Measurements from ENCODE around the gene CACNA1B.

Gene CACNA1B

DNA sequence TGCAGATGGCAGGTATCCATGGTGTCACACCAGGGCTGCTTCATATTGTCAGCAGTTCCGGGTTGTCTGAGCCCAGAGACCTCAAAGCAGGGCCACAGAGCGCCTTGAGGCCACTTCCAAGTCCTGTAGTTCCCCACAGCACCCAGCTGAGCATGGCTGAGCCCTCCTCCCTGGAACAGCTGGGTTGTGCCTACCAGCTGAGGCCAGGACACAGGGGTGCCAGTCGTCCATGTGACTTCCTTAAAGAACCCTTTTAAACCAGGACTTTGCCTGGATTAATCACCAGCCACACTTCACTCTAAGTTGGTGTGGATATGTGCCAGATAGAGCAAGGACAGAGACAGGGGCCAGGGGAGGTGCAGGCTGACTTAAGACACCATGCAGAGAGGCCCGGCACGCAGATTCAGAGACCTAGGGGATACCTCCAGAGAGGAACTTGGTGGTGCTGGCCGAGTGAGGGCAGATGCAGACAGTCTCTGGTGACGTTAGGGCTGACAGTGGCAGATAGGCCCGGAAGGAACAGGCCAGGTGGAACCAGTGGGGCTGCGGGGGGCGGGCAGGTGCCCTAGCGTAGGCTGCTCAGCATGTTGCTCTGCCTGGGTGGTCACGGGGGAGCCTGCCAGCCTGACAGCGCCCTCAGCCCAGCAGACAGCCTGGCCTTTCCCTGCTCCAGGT lies 142.7 kb downstream of the CACNA1B start:
- no peak for DNase-seq

DNA sequence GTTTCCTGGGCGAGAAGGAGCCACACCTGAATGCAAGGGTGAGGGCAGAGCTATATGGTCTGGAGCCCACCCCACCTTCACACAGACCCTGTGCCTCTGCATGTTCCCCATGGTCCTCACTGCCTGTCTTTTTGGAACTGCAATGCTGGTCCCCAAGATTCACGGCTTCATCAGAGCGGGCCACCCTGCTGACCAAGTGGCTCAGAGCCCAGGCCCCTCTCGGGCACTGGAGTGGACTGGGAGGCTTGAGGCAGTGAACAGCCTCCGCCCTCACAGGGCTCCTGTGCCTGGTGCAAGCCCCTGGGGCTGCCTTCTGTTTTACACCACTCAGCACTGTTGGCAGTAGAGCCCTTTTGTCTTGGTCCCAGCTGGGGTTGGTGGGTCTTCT lies 143.2 kb downstream of the CACNA1B start:
- no peak for DNase-seq

DNA sequence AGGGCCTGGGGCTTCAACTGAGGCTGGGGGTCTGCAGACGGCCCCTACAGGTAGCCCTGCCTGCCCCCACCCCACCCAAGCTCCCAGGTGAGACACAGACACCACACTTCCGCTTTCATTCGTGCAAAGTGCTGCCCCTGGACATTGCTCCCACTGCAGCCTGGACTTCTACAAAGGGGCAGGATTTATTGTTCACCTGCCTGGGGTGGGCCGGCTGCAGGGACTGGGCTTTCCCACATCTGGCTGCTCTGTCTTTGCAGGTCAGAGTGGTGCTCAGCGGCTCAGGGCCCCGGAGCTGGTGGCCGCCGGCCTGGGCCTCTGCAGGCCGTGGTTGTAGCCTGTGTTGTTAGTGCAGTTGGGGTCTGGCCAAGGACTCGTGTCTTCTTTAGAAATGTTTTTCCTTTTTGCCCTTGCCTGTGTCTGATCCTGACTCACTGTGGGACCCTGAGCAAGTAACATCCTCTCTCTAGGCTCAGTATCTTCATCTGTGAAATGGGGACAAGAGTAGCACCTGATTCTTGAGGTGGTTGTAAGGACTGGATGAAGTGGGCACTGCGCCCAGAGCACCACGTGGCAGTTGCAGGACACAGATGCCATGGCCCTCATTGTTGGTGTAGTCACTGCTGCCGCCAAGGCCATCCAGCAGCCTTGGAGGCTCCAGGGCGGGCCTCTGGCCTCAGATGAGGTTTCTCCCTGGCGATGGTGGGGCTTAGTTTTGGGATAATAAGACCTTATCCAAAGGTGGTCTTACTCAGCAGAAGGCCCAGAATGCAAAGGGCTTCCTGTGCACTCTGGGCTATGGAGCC lies 143.9 kb downstream of the CACNA1B start:
- no peak for DNase-seq

DNA sequence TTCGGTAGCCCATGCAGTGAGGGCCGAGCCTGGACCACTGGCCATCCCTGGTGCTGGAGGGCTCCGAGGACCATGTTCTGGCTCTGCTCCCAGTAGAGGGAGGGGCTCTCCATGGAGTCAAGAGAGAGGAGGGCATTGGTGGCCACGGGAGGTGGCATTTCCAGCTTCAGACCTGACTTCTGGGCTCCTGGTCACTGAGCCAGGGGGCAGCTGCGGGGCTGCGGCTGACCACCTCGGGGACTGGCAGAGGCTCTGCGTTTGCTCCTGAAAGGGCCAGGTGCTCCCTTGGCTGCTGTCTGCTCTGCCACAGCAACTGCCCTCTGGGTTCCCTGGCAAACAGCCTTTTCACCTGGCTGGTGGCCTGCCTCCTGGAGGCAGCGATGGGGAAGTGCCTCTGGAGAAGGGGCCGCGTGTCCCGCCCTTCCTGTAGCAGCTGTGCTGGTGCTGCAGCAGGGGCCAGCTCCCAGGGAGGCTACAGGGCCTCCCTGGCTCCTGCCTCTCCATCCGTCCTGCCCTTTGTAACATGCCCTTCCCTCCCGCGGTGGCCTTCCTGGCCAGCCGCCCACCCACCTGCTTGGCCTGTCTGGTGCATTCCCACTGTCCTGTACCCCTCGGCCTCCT lies 144.6 kb downstream of the CACNA1B start:
- DNase-seq: no peak

DNA sequence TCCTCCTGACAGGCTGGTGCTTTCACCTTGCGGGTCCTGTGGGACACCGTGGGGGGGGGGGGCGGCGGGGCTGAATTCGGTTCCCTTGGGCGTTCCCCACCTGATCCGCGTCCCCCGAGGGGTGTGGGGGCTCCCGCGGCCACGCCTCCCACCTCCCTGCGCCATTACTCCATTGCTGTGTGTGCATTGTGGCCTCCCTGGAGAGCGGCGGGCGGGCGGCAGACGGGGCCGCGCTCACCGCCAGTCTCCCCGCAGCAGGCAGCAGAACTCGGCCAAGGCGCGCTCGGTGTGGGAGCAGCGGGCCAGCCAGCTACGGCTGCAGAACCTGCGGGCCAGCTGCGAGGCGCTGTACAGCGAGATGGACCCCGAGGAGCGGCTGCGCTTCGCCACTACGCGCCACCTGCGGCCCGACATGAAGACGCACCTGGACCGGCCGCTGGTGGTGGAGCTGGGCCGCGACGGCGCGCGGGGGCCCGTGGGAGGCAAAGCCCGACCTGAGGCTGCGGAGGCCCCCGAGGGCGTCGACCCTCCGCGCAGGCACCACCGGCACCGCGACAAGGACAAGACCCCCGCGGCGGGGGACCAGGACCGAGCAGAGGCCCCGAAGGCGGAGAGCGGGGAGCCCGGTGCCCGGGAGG lies 145.3 kb downstream of the CACNA1B start:
- no peak for DNase-seq

DNA sequence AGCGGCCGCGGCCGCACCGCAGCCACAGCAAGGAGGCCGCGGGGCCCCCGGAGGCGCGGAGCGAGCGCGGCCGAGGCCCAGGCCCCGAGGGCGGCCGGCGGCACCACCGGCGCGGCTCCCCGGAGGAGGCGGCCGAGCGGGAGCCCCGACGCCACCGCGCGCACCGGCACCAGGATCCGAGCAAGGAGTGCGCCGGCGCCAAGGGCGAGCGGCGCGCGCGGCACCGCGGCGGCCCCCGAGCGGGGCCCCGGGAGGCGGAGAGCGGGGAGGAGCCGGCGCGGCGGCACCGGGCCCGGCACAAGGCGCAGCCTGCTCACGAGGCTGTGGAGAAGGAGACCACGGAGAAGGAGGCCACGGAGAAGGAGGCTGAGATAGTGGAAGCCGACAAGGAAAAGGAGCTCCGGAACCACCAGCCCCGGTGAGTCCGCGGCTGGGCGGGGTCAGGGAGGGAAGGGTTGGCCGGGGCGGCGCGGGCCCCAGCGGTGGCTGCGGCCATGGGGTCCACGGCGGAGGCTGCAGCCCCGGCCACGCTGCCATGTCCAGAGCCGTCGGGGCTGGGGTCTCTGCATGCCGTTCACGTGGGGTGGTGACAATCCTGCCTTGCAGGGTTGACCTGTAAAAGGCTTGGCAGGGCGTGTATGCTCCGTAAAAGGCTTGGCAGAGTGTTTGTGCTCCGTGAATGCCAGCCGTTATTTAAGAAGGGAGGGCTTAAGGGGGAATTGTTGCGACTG lies 146.0 kb downstream of the CACNA1B start:
- no peak for DNase-seq

DNA sequence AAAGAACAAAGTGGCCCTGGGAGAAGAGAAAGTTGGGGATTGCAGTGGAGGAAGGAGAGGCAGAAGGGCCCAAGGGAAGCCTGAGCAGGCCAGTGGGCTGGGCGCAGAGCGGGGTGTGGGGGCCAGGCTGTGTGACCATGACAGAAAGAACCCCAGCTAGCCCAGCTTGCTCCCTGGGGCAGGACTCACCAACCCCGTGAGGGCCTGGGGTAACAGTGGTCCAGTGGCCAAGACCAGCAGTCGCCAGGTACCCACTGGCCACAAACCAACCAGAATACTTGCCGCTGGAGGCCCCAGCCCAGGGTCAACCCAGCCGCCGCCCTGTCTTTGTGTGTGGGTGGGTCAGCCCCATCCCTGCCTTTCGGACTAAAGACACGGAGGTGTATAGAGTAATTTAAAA lies 146.5 kb downstream of the CACNA1B start:
- DNase-seq: no peak

DNA sequence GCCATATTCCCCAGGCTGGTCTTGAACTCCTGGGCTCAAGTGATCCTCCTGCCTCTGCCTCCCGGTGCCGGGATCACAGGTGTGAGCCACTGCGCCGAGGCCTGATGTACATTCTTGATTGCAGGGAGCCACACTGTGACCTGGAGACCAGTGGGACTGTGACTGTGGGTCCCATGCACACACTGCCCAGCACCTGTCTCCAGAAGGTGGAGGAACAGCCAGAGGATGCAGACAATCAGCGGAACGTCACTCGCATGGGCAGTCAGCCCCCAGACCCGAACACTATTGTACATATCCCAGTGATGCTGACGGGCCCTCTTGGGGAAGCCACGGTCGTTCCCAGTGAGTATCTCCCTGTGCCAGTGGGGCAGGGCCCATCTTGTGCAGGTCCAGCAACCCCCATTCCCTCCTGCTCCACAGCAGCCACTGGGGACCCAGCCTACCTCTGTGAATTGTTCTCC lies 147.3 kb downstream of the CACNA1B start:
- no peak for DNase-seq

DNA sequence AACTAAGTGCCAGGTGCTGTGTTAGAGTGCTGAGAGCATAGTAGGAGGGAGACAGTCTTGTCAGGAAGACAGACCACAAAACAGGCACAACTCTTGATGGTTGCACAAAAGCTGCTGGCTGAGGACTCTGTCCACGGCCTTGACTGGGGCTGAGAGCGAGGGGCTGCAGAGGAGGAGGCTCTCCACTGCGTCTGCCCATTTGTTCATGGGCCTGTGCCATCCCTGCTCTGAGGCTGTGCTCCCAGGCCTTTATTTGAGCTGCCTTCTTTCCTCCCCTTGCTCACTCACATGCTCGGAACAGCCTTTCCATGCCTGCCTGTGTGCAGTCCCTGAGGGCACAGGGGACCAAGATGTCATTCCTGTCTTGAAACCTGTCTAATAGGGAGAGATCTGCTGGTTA lies 147.8 kb downstream of the CACNA1B start:
- no peak for DNase-seq

DNA sequence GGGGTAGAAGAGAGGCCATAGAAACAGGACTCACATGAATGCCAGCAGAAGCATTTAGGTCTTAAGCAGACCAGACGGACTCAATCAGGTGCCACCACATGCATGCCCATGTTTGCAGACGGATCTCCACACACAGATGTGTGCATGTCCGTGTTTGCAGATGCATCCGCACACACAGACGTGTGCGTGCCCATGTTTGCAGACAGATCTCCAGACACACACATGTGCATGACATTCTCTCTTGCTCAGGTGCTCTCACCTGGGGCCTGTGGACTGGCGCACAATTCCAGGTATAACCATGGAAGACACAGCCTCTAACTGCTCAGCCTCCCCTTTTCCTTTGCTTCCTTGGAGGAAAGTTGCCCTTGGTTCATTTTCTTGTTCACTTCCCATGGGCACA lies 148.3 kb downstream of the CACNA1B start:
- no peak for DNase-seq

DNA sequence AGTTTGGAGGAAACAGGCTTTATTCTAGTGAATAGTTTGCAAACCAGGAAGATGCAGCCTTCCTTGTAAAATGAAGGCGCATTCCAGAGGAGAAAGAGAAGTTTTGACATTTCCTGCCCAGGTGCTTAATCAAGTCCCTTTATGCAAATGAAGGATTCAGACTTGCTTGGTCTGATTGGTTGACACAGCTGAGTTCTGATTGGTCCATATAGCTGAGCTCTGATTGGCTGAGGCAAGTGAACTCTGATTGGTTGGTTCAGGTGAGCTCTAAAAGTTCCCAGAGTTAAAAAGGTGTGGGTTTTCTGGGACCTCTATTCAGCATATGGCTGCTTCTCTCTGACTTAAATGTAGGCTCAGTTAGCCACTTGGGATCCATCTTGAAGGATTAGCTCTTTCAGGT lies 151.0 kb downstream of the CACNA1B start:
- no peak for DNase-seq

DNA sequence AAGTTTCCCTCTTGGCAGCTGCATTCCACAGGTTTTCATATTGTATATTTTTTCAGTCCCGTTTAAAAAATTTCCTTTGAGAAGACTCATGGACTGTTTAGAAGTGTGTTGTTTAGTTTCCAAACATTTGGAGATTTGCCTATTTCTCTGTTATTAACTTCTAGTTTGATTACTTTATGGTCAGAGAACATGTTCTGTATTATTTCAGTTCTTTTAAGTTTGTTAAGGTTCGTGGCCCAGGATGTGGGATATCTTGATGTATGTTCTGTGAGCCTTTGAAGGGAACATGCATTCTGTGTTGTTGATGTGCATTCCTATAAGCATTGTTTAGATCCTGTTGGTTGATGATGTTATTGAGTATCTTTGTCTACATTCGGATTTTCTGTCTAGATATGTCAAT lies 153.6 kb downstream of the CACNA1B start:
- no peak for DNase-seq

DNA sequence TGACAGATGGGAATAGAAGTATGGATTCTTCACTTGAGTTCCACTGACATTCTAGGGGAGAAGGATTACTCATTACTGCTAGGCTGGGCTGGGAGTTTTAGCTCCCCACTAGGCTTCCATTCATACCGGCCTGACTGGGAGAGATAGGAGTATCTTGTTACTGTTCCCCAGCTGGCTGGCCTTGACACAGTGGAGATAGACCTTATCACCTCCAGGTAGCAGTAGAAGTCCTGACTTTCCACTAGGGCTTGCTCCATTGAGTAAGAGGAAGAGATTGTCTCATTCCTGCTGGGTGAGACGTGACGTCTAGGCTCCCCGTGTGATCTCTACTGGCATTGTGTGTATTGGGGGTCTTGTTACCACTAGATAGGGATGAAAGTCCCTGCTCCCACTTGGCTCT lies 156.4 kb downstream of the CACNA1B start:
- DNase-seq: no peak

DNA sequence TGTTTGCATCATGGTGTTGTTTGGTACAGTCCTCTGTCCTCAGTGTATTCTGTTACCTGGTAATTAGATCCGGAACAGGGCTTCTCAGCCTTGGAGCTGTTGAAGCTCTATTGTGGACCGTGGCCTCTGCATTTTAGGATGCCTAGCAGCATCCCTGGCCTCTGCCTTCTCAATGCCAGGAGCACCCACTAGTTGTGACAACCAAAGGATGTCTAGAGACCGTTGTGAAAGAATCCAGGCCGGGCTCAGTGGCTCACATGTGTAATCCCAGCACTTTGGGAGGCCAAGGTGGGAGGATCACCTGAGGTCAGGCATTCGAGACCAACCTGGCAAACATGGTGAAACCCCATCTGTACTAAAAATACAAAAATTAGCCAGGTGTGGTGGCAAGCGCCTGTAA lies 159.6 kb downstream of the CACNA1B start:
- no peak for DNase-seq

DNA sequence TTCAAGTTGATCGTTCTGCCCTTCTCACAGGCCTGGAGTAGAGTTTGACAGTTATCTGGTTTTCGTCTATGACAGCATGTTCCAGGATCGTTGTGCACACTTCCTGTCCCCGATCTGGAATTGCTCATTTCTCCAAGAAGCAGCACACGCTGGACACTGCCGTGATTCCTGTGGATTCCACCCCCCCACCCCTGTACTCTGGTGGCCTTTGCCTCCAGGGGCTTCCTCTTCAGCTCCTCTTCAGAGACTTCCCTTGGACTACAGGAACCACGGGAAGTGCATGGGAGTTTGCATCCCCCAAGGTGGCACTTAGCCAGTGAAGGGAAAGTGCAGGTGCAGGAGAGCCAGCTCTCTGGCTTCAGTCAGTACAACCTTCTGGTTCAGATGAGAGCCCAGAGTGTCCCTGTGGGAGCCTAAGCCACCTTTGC lies 160.7 kb downstream of the CACNA1B start:
- no peak for DNase-seq

DNA sequence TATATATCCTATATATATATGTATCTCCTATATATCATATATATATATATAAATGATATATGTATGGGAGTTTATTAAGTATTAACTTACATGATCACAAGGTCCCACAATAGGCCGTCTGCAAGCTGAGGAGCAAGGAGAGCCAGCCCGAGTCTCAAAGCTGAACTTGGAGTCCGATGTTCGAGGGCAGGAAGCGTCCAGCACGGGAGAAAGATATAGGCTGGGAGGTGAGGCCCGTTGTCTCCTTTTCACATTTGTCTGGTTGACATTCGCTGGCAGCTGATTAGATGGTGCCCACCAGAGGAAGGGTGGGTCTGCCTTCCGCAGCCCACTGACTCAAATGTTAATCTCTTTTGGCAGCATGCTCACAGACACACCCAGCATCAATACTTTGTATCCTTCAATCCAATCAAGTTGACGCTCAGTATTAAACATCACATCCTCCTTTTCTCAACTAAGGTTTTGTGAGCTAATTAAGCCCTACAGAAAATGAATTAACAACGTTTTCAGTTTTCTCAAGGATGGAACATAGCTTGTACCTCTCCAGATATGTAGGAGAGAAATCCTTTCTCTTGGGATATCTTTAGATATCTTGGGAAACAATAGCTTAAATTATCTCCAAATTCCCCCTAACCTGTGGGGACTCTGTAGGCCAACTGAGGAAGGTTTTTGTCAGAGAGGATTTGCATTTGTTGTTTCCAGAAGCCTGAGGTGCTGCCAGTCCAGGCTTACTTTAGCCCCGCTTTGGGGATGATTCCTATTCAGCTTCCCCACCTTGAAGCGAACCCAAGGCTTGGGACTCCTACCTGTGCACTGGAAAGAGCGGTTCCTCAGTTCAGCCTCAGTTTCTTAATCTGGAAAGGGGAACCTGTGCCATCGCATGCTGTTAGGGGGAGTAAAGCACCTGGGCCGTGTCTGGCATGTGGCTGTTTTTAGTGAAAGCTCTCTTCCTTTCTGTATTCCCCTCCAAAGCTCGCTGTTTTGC lies 163.2 kb downstream of the CACNA1B start:
- DNase-seq: no peak

DNA sequence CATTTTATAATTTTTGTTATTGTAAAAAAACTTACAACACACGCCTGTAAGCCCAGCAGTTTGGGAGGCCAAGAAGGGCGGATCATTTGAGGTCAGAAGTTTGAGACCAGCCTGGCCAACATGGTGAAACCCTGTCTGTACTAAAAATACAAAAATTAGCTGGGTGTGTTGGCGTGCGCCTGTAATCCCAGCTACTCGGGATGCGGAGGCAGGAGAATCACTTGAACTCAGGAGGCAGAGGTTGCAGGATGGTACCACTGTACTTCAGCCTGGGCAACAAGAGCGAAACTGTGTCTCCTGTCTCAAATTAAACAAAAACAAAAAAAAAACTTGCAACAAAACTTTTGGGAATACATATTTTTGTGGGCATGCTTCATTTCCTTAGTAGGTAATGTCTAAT lies 164.6 kb downstream of the CACNA1B start:
- DNase-seq: no peak

DNA sequence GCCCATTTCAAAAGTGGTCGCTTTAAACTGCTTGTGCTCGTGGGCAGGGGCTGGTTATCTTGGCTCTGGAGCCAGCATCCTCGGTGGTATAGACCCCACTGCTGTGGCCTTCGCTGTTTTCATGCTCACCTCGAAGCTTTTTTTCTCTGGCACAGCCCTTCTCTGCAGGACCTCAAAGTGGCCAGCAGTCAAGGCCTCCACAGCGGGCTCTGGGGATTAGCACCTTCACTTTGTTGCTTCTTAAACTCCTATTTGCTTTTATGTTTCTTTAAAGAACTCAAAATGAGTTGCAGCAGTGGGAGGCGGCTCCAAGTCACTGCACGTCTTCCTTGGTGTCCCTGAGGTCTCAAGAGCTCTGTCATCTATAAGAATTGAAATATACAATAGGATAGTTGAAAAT lies 165.1 kb downstream of the CACNA1B start:
- no peak for DNase-seq

DNA sequence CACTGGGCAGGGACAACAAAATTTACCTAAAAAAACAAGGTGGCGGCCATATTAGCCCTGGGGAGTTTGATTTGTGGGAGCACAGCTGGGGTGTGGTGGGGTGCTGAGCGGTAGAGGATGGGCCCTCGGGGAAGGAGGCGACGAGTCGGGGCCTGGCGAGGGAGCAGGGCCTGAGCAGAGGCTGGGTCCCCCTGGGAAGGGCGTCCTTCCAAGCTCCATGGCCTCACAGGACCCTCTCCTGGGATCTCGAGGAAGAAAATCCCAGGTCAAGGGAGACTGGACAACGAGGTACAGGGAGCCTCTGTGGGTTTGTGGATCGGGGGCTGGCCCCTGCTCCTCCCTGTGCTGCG lies 165.5 kb downstream of the CACNA1B start:
- no peak for DNase-seq

DNA sequence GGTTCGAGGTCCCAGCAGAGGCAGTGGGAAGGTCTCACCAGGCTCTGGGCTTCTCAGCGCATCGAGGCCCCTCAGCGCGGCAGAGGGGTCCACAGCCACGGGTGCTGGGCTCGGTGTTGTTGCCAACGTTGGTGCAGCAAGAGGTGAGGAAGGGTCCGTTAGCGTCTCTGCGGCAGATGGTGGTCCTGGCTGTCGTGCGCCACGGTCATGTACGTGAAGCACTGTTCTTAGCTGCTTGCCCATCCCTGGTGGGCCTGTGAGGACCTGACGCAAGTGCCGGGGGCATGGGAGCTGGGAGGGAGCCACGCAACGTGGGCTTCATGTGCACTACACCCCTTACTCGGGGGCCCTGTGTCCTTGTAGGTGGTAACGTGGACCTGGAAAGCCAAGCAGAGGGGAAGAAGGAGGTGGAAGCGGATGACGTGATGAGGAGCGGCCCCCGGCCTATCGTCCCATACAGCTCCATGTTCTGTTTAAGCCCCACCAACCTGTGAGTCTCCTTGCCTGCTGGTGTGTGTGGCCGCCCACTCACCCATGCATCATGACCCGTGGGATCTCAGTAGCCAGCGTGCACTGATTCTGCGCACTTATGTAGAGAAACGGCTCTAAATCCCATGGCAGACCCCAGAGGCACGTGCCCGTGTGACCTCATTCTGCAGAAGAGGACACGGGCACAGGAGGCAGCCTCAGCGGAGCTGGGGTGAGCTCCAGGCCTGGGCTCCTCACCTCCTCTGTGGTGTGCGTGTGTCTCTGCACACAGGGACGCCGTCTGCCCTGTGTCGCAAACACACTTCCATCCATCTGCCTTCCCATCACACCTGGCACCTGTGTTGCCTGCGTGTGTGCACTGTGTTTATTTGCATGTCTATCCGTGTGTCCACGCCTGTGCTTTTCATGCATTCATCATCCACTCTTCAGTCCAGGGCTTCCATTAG lies 166.1 kb downstream of the CACNA1B start:
- DNase-seq: no peak
